Measurements from ENCODE around the gene DCDC2C. TPM values are rescaled to one million over a fixed set of nuclear protein-coding genes. Genes with fewer than 3 reads are reported as not detected.

Gene DCDC2C
- total and polyA plus RNA-seq, 2 donors (not counting 3 experiments of a cell fraction or from before 2014, with no cell fraction given), result not detected

DNA sequence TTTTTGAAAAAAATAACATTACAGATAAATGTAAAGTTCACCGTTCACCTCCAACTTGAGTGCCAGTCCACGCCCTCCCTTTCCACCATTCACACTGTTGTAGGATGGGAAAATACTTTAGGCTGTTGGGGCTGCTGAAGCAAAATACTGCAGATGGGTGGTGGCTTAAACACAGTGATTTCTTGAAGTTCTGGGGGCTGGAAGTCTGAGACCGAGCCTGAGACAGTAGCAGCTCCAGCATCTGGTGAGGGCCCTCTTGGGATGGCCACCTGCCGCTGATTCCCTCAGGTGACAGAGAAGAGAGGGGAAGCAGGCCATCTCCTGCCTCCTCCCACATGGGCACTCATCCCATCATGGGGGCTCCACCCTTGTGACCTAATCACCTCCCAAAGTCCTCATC, 27.7 kb upstream of the DCDC2C start:
- H3K4me1 ChIP-seq (ENCODE audit: control insufficient read depth, extremely low read depth, insufficient read depth, low read length), result no peaks in the 10 kb centered on the region
- BruUV-seq (replicated peaks), result no TSS peak
- POLR2A ChIA-PET, result no interaction called here
- CTCF ChIA-PET, result no interaction called here
- no peak overlapping the region for H3K4me2 ChIP-seq (ENCODE audit: insufficient read depth, low read length)
- no peaks in the 10 kb centered on the region for H3K36me3 ChIP-seq (ENCODE audit: control insufficient read depth in 2 of 2, extremely low read depth in 1 of 2, insufficient read depth in 2 of 2, low read length in 2 of 2)
- no peaks in the 10 kb centered on the region for H3K27me3 ChIP-seq (ENCODE audit: control insufficient read depth in 2 of 2, insufficient read depth in 2 of 2, low read length in 2 of 2)
- no peak overlapping the region for H3K9ac ChIP-seq (replicated peaks; ENCODE audit: extremely low read depth, insufficient read depth, low read length)
- no peak overlapping the region for H3K27ac ChIP-seq (ENCODE audit: insufficient read depth, low read depth, low read length)
- FAIRE-seq (no peak), DNase-seq (ENCODE audit: low read depth, low spot score) (no peak)
- intact Hi-C loops (cut with micrococcal nuclease) (no loop called here), dilution Hi-C loops (cut with MboI; ENCODE audit: extremely low pct_ligation_motif_present, low sequenced_read_pairs) (no loop called here)
- TF ChIP-seq, protein P1, sequence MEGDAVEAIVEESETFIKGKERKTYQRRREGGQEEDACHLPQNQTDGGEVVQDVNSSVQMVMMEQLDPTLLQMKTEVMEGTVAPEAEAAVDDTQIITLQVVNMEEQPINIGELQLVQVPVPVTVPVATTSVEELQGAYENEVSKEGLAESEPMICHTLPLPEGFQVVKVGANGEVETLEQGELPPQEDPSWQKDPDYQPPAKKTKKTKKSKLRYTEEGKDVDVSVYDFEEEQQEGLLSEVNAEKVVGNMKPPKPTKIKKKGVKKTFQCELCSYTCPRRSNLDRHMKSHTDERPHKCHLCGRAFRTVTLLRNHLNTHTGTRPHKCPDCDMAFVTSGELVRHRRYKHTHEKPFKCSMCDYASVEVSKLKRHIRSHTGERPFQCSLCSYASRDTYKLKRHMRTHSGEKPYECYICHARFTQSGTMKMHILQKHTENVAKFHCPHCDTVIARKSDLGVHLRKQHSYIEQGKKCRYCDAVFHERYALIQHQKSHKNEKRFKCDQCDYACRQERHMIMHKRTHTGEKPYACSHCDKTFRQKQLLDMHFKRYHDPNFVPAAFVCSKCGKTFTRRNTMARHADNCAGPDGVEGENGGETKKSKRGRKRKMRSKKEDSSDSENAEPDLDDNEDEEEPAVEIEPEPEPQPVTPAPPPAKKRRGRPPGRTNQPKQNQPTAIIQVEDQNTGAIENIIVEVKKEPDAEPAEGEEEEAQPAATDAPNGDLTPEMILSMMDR (IDR thresholded peaks at IDR 0.05; ENCODE audit: extremely low read depth in 1 of 2, insufficient read depth in 1 of 2, low read depth in 1 of 2, low read length in 2 of 2), result no peak
- no peak for TF ChIP-seq MYC (IDR thresholded peaks at IDR 0.05; ENCODE audit: low read depth, low read length)
- TF ChIP-seq EZH2 (IDR thresholded peaks at IDR 0.05; ENCODE audit: borderline replicate concordance, low read depth, low read length, severe bottlenecking), result no peak
- TF ChIP-seq GATA2 (IDR thresholded peaks at IDR 0.05; ENCODE audit: insufficient read depth, insufficient read length, low read depth, low read length), result no peak
- H3K79me2 ChIP-seq (ENCODE audit: control insufficient read depth, insufficient read depth, low read length), result no peaks in the 10 kb centered on the region
- H3K4me3 ChIP-seq (replicated peaks in 1 of 3; ENCODE audit: insufficient read depth in 1 of 3, low read depth in 1 of 3, low read length in 3 of 3), result no peak overlapping the region
- H3K9me3 ChIP-seq (replicated peaks; ENCODE audit: control insufficient read depth, insufficient read depth, low read length), result no peaks in the 10 kb centered on the region
- no peaks in the 10 kb centered on the region for H3K9me1 ChIP-seq (replicated peaks; ENCODE audit: control insufficient read depth, extremely low read depth, insufficient read depth, low read length)
- no peak overlapping the region for H2AFZ ChIP-seq (ENCODE audit: low read depth, low read length)
- no peaks in the 10 kb centered on the region for H4K20me1 ChIP-seq (replicated peaks; ENCODE audit: control insufficient read depth, extremely low read depth, insufficient read depth, low read length)

DNA sequence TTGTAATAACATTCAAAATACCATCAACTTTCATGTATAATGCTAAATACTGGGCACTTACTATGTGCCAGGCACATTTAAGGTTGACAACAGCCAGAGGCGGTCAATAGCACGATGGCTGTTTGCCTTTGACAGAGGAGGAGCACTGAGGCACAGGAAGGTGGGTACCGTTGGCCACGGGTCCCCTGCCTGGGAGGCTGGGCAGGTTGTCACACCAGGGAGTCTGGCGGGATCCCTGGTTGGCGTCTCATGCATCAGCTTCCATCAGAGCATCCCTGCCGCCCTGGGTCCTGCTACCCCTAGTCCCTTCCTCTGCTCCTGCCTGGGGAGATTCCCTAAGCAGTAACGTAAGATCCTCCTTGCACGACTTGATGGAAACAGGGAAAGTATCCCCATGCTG, 25.9 kb upstream of the DCDC2C start:
- no peak overlapping the region for H3K9ac ChIP-seq (replicated peaks; ENCODE audit: extremely low read depth, insufficient read depth, low read length)

More for the DNA sequence above, 25.9 kb upstream of the DCDC2C start:
- BruUV-seq (replicated peaks), result no TSS peak
- no peak for FAIRE-seq
- Histone ChIP-seq H3K9me3 (replicated peaks; ENCODE audit: control insufficient read depth, insufficient read depth, low read length) (no peaks in the 10 kb centered on the region), H4K20me1 (replicated peaks; ENCODE audit: control insufficient read depth, extremely low read depth, insufficient read depth, low read length) (no peaks in the 10 kb centered on the region), H3K79me2 (ENCODE audit: control insufficient read depth, insufficient read depth, low read length) (no peaks in the 10 kb centered on the region), H3K4me3 (replicated peaks in 1 of 3; ENCODE audit: insufficient read depth in 1 of 3, low read depth in 1 of 3, low read length in 3 of 3) (no peak overlapping the region), H3K4me1 (ENCODE audit: control insufficient read depth, extremely low read depth, insufficient read depth, low read length) (no peaks in the 10 kb centered on the region), H2AFZ (ENCODE audit: low read depth, low read length) (no peak overlapping the region), H3K4me2 (ENCODE audit: insufficient read depth, low read length) (no peak overlapping the region), H3K27ac (ENCODE audit: insufficient read depth, low read depth, low read length) (no peak overlapping the region), H3K27me3 (ENCODE audit: control insufficient read depth in 2 of 2, insufficient read depth in 2 of 2, low read length in 2 of 2) (no peaks in the 10 kb centered on the region), H3K36me3 (ENCODE audit: control insufficient read depth in 2 of 2, extremely low read depth in 1 of 2, insufficient read depth in 2 of 2, low read length in 2 of 2) (no peaks in the 10 kb centered on the region), H3K9me1 (replicated peaks; ENCODE audit: control insufficient read depth, extremely low read depth, insufficient read depth, low read length) (no peaks in the 10 kb centered on the region)
- intact Hi-C loops (cut with micrococcal nuclease) (no loop called here), dilution Hi-C loops (cut with MboI; ENCODE audit: extremely low pct_ligation_motif_present, low sequenced_read_pairs) (no loop called here)
- ChIA-PET POLR2A (no interaction called here), CTCF (no interaction called here)
- TF ChIP-seq JUN (IDR thresholded peaks at IDR 0.05; ENCODE audit: borderline replicate concordance, insufficient read depth, insufficient read length, low read depth), result no peak
- TF ChIP-seq FOS (IDR thresholded peaks at IDR 0.05; ENCODE audit: borderline replicate concordance, insufficient read depth, low read length), result no peak
- TF ChIP-seq POLR2AphosphoS5 (IDR thresholded peaks at IDR 0.05; ENCODE audit: insufficient read depth, low read depth, low read length), result no peak
- TF ChIP-seq EZH2 (IDR thresholded peaks at IDR 0.05; ENCODE audit: borderline replicate concordance, low read depth, low read length, severe bottlenecking), result no peak
- TF ChIP-seq GATA2 (IDR thresholded peaks at IDR 0.05; ENCODE audit: insufficient read depth, insufficient read length, low read depth, low read length), result no peak
- TF ChIP-seq, protein P1 (IDR thresholded peaks at IDR 0.05; ENCODE audit: extremely low read depth in 1 of 2, insufficient read depth in 1 of 2, low read depth in 1 of 2, low read length in 2 of 2), result no peak
- TF ChIP-seq, protein P2, sequence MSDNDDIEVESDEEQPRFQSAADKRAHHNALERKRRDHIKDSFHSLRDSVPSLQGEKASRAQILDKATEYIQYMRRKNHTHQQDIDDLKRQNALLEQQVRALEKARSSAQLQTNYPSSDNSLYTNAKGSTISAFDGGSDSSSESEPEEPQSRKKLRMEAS (IDR thresholded peaks at IDR 0.05; ENCODE audit: insufficient read depth, insufficient read length), result no peak
- no peak for TF ChIP-seq MYC (IDR thresholded peaks at IDR 0.05; ENCODE audit: low read depth, low read length)
- no peak for TF ChIP-seq POLR2A (IDR thresholded peaks at IDR 0.05; ENCODE audit: low read depth, low read length)
- DNase-seq (ENCODE audit: low read depth, low spot score), result no peak
